GM12878 (cell line): ENCODE measurements around the gene HCN1. TPM values are rescaled to one million over a fixed set of nuclear protein-coding genes. Genes with fewer than 3 reads are reported as not detected.

Experiments used
- ATAC-seq: fragments of 200-7000 bp; cut with Tn5 transposase; 3 replicates; pipeline ENCODE4 v1.9.1; 2020; ENCODE audit warnings: mild to moderate bottlenecking, moderate library complexity
- BruUV-seq: library from RNA; stranded (reverse); fragments of 400-500 nt; replicated peaks from 2 replicates; lab custom pipeline; 2021; lab: Mats Ljungman, UMichigan
- CTCF ChIA-PET: fragments of 300-600 bp; sonication (Branson Sonifier 250); formaldehyde crosslinking; extraction: SDS; loops from one replicate; lab custom pipeline; 2021; ENCODE audit warnings: inconsistent platforms; lab: Yijun Ruan, JAX
- POLR2A ChIA-PET: fragments of 350-600 bp; formaldehyde crosslinking; extraction: SDS; loops from one replicate; lab custom pipeline; 2021; ENCODE audit warnings: inconsistent platforms; lab: Charles Lee
- RAD21 ChIA-PET: fragments of 300-600 bp; sonication (Branson Sonifier 250); formaldehyde crosslinking; loops from one replicate; lab custom pipeline; 2023; ENCODE audit warnings: antibody characterized with exemption; ENCODE audit not compliant: unreplicated experiment; lab: Charles Lee
- SMC1A ChIA-PET: fragments of 300-600 bp; sonication (Branson Sonifier 250); formaldehyde crosslinking; loops from one replicate; lab custom pipeline; 2023; ENCODE audit not compliant: unreplicated experiment, uncharacterized antibody; lab: Charles Lee
- DNase-seq: peaks from one replicate; pipeline ENCODE4 v3.0.0-alpha.2; 2011; ENCODE audit warnings: low read depth, low spot score
- FAIRE-seq: peaks from 3 replicates; lab custom pipeline; 2011; peaks lifted over from hg19 to GRCh38; lab: Jason Lieb, UNC
- H2AFZ ChIP-seq: 2 replicates; pipeline ENCODE4 v1.6.0; 2011; ENCODE audit warnings: low read depth, low read length, control low read depth; ENCODE audit not compliant: control insufficient read depth
- H3K27ac ChIP-seq: 2 replicates; pipeline ENCODE4 v1.5.1; 2011; ENCODE audit warnings: control low read depth; ENCODE audit not compliant: control insufficient read depth, insufficient read depth
- H3K27me3 ChIP-seq, 2 experiments: replicated peaks in 1 of 2; 2 replicates each; pipeline versions ENCODE4 v1.6.0 to v1.6.1; 2011; ENCODE audit warnings: low read length in 1 of 2; ENCODE audit not compliant: control insufficient read depth in 2 of 2, insufficient read depth in 2 of 2
- H3K36me3 ChIP-seq, 2 experiments: 2 replicates each; pipeline ENCODE4 v1.5.1; 2011; ENCODE audit warnings: low read length in 1 of 2; ENCODE audit not compliant: control insufficient read depth in 2 of 2, insufficient read depth in 2 of 2
- H3K4me1 ChIP-seq: 2 replicates; pipeline ENCODE4 v1.6.1; 2011; ENCODE audit warnings: mild to moderate bottlenecking, low read length, moderate library complexity, mixed read lengths; ENCODE audit not compliant: control insufficient read depth, insufficient read depth
- H3K4me2 ChIP-seq: 2 replicates; pipeline ENCODE4 v1.6.0; 2011; ENCODE audit warnings: control low read depth; ENCODE audit not compliant: control insufficient read depth, insufficient read depth
- H3K4me3 ChIP-seq: fragments of 200-600 bp; sonication (generic); 2 replicates; pipeline ENCODE4 v1.5.1; 2016
- H3K79me2 ChIP-seq: 2 replicates; pipeline ENCODE4 v1.6.0; 2011; ENCODE audit warnings: low read length; ENCODE audit not compliant: control insufficient read depth, insufficient read depth
- H3K9ac ChIP-seq: 2 replicates; pipeline ENCODE4 v1.8.0; 2011; ENCODE audit warnings: low read length, control low read depth, mixed read lengths; ENCODE audit not compliant: control insufficient read depth, insufficient read depth
- H3K9me3 ChIP-seq: replicated peaks from 3 replicates; pipeline ENCODE4 v1.5.1; 2011; ENCODE audit warnings: mild to moderate bottlenecking, low read length; ENCODE audit not compliant: control insufficient read depth, insufficient read depth
- H4K20me1 ChIP-seq: 2 replicates; pipeline ENCODE4 v1.6.0; 2011; ENCODE audit not compliant: control insufficient read depth, insufficient read depth
- CHD2 ChIP-seq: IDR thresholded peaks from 2 replicates; pipeline ENCODE4 v1.6.1; 2011; ENCODE audit warnings: low read depth, low read length, improper control_type of control experiment, borderline replicate concordance
- GABPA ChIP-seq: IDR thresholded peaks from 2 replicates; pipeline ENCODE4 v1.6.1; 2014; ENCODE audit warnings: antibody characterized with exemption, low read depth, mild to moderate bottlenecking, inconsistent platforms
- KDM1A ChIP-seq: fragments of 200-600 bp; sonication (generic); IDR thresholded peaks from 2 replicates; pipeline ENCODE4 v1.6.1; 2016; ENCODE audit warnings: borderline replicate concordance
- MEF2A ChIP-seq: IDR thresholded peaks from 2 replicates; pipeline ENCODE4 v1.6.1; 2011; ENCODE audit warnings: low read depth, mild to moderate bottlenecking, low read length, moderate library complexity; ENCODE audit not compliant: insufficient read depth
- MYB ChIP-seq: fragments of 150-350 bp; IDR thresholded peaks from 2 replicates; pipeline ENCODE4 v1.6.1; 2014; ENCODE audit warnings: mild to moderate bottlenecking, low read depth, low read length, borderline replicate concordance
- NR2C1 ChIP-seq: fragments of 450-650 bp; IDR thresholded peaks from 2 replicates; pipeline ENCODE4 v1.6.1; 2017; ENCODE audit warnings: antibody characterized with exemption, mild to moderate bottlenecking, moderate library complexity
- POLR2AphosphoS5 ChIP-seq: IDR thresholded peaks from 2 replicates; pipeline ENCODE4 v1.6.1; 2011; ENCODE audit warnings: mild to moderate bottlenecking, low read length, inconsistent platforms
- SIN3A ChIP-seq: IDR thresholded peaks from 2 replicates; pipeline ENCODE4 v1.6.1; 2012; ENCODE audit warnings: low read depth, low read length, improper control_type of control experiment
- SKIL ChIP-seq: fragments of 450-650 bp; IDR thresholded peaks from 2 replicates; pipeline ENCODE4 v1.6.1; 2017; ENCODE audit warnings: mild to moderate bottlenecking, low read depth, inconsistent platforms; ENCODE audit not compliant: poor library complexity, severe bottlenecking
- SPI1 ChIP-seq: IDR thresholded peaks from 2 replicates; pipeline ENCODE4 v1.6.1; 2011; ENCODE audit warnings: low read depth, mild to moderate bottlenecking, low read length, moderate library complexity, borderline replicate concordance; ENCODE audit not compliant: insufficient read depth
- TARDBP ChIP-seq: IDR thresholded peaks from 2 replicates; pipeline ENCODE4 v1.6.1; 2016; ENCODE audit warnings: borderline replicate concordance
- ZBED1 ChIP-seq: IDR thresholded peaks from 2 replicates; pipeline ENCODE4 v1.6.1; 2016; ENCODE audit warnings: borderline replicate concordance
- ZNF687 ChIP-seq: fragments of 450-650 bp; IDR thresholded peaks from 2 replicates; pipeline ENCODE4 v1.6.1; 2017; ENCODE audit warnings: mild to moderate bottlenecking, moderate library complexity
- WGBS: methylation state at CpG from one replicate; pipeline ENCODE4 v1.1.6; 2016; ENCODE audit warnings: low lambda C conversion rate; ENCODE audit not compliant: insufficient replicate concordance, insufficient coverage; ENCODE audit errors: missing lambda C conversion rate; 5-methylcytosine and 5-hydroxymethylcytosine counted together
- in situ Hi-C: fragments of 300-500 bp; cut with MboI; formaldehyde crosslinking; loops from 9 replicates; pipeline ENCODE4 v1.14.3; 2018; ENCODE audit warnings: mixed read lengths
- intact Hi-C: fragments of 100-400 bp; cut with micrococcal nuclease; formaldehyde crosslinking; loops from one replicate; pipeline ENCODE4 v1.14.2; 2022; ENCODE audit not compliant: unreplicated experiment
- polyA plus RNA-seq, 11 experiments: library from polyadenylated mRNA; depleted of rRNA in 4 of 11; unstranded in 6 of 11; stranded (reverse) in 5 of 11; fragments of >200 nt; fragmentation: Nextera tagmentation in 4 of 11; fragmentation: Illumina TruSeq in 1 of 11; extraction: Ambion mirVana in 4 of 11; extraction: Trizol in 1 of 11; gene quantifications; 1 replicate in 1 of 11; 2 replicates in 10 of 11; pipeline versions ENCODE4 v1.2.1 to v1.2.3, GENCODE V29; 2011 to 2016; ENCODE audit warnings: inconsistent platforms in 2 of 11, missing spikeins in 2 of 11, low read depth in 1 of 11
- total RNA-seq, 4 experiments: library from RNA; depleted of rRNA in 3 of 4; stranded (reverse); fragments of >200 nt in 3 of 4; fragmentation: Illumina TruSeq in 1 of 4; extraction: Trizol in 1 of 4; gene quantifications; 2 replicates each; pipeline versions ENCODE4 v1.2.1 to v1.2.3, GENCODE V29; 2013 to 2021
- TF ChIP-seq, protein P1 (sequence below): IDR thresholded peaks from 2 replicates; pipeline ENCODE4 v1.6.1; 2012; ENCODE audit warnings: low read depth, low read length, improper control_type of control experiment
- TF ChIP-seq, protein P2 (sequence below): IDR thresholded peaks from 2 replicates; pipeline ENCODE4 v1.6.1; 2012; ENCODE audit warnings: low read length, inconsistent platforms

Gene HCN1
- total and polyA plus RNA-seq, 10 of the 15 experiments (the other 5 are each of a cell fraction or from before 2014, with no cell fraction given), result not detected

DNA sequence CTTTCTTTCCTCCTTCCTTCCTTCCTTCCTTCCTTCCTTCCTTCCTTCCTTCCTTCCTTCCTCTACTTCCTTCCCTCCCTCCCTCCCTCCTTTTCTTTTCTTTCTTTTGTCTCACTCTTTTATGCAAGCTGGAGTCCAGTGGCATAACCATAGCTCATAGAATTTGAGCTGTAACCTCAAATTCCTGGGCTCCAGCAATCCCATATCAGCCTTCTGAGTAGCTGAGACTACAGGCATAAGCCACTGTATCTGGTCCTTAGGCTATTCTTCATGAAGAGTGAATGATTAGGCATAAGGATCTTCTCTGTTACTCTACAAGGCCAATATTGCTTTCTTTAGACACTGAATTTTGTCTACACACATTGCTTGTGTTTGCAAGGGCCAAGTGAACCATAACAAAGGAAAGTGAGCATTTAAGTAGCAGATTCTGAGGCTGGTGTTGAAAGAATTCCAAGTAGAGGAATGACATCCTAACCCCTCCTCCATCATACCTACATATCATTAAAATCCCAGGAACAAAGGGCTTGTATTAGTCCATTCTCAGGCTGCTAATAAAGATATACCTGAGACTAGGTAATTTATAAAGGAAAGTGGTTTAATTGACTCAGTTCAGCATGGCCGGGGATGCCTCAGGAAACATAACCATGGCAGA, 293.2 kb downstream of the HCN1 start (continued):
- no peak for TF ChIP-seq ZBED1
- TF ChIP-seq MYB, result no peak
- TF ChIP-seq, protein P1, sequence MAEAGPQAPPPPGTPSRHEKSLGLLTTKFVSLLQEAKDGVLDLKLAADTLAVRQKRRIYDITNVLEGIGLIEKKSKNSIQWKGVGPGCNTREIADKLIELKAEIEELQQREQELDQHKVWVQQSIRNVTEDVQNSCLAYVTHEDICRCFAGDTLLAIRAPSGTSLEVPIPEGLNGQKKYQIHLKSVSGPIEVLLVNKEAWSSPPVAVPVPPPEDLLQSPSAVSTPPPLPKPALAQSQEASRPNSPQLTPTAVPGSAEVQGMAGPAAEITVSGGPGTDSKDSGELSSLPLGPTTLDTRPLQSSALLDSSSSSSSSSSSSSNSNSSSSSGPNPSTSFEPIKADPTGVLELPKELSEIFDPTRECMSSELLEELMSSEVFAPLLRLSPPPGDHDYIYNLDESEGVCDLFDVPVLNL, result no peak
- TF ChIP-seq SIN3A, result no peak
- no peak for TF ChIP-seq KDM1A

- Histone ChIP-seq H3K27ac (no peak overlapping the region), H3K4me2 (no peak overlapping the region), H3K4me3 (no peak overlapping the region), H3K9ac (no peak overlapping the region), H3K9me3 (no peaks in the 10 kb centered on the region), H2AFZ (no peak overlapping the region), H3K79me2 (no peaks in the 10 kb centered on the region), H3K27me3 (no peaks in the 10 kb centered on the region), H3K4me1 (no peaks in the 10 kb centered on the region), H4K20me1 (no peaks in the 10 kb centered on the region), H3K36me3 (no peaks in the 10 kb centered on the region)
- CTCF ChIA-PET, result interaction anchor here (1.2 kb wide), 1 partner anchor 141 kb away, joined by 3 read pairs; no protein-coding TSS in a partner anchor
- intact Hi-C loops, result no loop called here
- no TSS peak for BruUV-seq
- FAIRE-seq, result no peak
- POLR2A ChIA-PET, result no interaction called here
- 0% methylated on average over 1 of the region's 1 CpG for WGBS
- no peak for ATAC-seq
- no peak for DNase-seq
- in situ Hi-C loops, result no loop called here
- SMC1A ChIA-PET, result no interaction called here
- RAD21 ChIA-PET, result no interaction called here
- TF ChIP-seq SKIL (no peak), NR2C1 (no peak), SPI1 (no peak), POLR2AphosphoS5 (no peak), MEF2A (no peak), TARDBP (no peak), CHD2 (no peak), ZNF687 (no peak), GABPA (no peak)
- TF ChIP-seq, protein P2, sequence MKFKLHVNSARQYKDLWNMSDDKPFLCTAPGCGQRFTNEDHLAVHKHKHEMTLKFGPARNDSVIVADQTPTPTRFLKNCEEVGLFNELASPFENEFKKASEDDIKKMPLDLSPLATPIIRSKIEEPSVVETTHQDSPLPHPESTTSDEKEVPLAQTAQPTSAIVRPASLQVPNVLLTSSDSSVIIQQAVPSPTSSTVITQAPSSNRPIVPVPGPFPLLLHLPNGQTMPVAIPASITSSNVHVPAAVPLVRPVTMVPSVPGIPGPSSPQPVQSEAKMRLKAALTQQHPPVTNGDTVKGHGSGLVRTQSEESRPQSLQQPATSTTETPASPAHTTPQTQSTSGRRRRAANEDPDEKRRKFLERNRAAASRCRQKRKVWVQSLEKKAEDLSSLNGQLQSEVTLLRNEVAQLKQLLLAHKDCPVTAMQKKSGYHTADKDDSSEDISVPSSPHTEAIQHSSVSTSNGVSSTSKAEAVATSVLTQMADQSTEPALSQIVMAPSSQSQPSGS, result no peak
Observed at GRCh38 chr5:45399041-45399440, 297.1 kb downstream of the HCN1 start.
